Testis (tissue), 2 donors: ENCODE measurements around the gene ARL14.

Experiments
- CTCF ChIP-seq, 3 experiments: fragments of 450-650 bp in 2 of 3; fragments of 200-600 bp in 1 of 3; sonication (generic) in 1 of 3; IDR thresholded peaks; one replicate each; pipeline ENCODE4 v1.5.1; 2016 to 2019; ENCODE audit warnings: antibody characterized with exemption in 3 of 3, mild to moderate bottlenecking in 2 of 3, moderate library complexity in 1 of 3
- POLR2A ChIP-seq: fragments of 450-650 bp; IDR thresholded peaks from one replicate; pipeline ENCODE4 v1.6.1; 2017; ENCODE audit warnings: antibody characterized with exemption, mild to moderate bottlenecking, moderate library complexity

GRCh38 chr3:160637086-160637485 lies 39.9 kb upstream of the ARL14 start:
- TF ChIP-seq CTCF (IDR thresholded peaks at IDR 0.05) (no peak), POLR2A (no peak)
